Measurements from ENCODE around the gene CLSTN1.
A peak's percentile ranks its signal among the peaks of the same experiment; 100 is the strongest.

Gene CLSTN1

GRCh38 chr1:9840176-9840575 is 16.4 kb upstream of the CLSTN1 start:
- no peak overlapping the region for H3K4me3 Mint-ChIP-seq
- H3K36me3 Mint-ChIP-seq (ENCODE audit: low read depth): no peaks in the 10 kb centered on the region

DNA sequence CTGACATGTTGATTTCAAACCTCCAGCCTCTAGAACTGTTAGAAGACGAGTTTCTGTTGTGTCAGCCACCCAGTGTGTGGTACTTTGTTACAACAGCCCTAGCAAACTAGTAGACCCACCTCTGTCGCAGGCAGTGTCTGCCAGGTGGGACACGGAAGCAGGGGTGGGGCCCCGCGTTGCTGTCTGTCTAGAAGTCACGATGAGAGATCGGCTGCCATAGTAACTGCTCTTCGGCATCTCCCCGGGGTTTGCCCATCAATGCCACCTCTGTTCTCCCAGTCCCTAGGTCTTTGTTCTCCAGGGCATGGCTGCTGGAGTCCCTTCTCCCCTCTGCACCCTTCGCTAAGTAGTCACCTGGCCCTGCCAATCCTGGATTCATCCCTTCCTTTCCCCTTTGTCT is 15.2 kb upstream of the CLSTN1 start:
- H3K9me3 Mint-ChIP-seq: no peaks in the 10 kb centered on the region
- H3K27me3 Mint-ChIP-seq (ENCODE audit: low read depth, poor library complexity): no peaks in the 10 kb centered on the region
- H3K27ac Mint-ChIP-seq: no peak overlapping the region
- H3K4me1 Mint-ChIP-seq: peaks cover 43% of the 10 kb centered on the region
- H3K4me3 Mint-ChIP-seq: no peak overlapping the region
- no peak for DNase-seq
- no peak for TF ChIP-seq CTCF (IDR thresholded peaks at IDR 0.05)
- no peaks in the 10 kb centered on the region for H3K36me3 Mint-ChIP-seq (ENCODE audit: low read depth)

More at GRCh38 chr1:9840176-9840575, 16.4 kb upstream of the CLSTN1 start:
- no peak for DNase-seq
- Mint-ChIP-seq H3K27me3 (ENCODE audit: low read depth, poor library complexity) (no peaks in the 10 kb centered on the region), H3K9me3 (no peaks in the 10 kb centered on the region), H3K4me1 (peaks cover 45% of the 10 kb centered on the region), H3K27ac (no peak overlapping the region)
- no peak for TF ChIP-seq CTCF (IDR thresholded peaks at IDR 0.05)

GRCh38 chr1:9836632-9836960 is 12.8 kb upstream of the CLSTN1 start:
- DNase-seq: no peak
- Mint-ChIP-seq H3K36me3 (ENCODE audit: low read depth) (no peaks in the 10 kb centered on the region), H3K27me3 (ENCODE audit: low read depth, poor library complexity) (no peaks in the 10 kb centered on the region), H3K4me3 (no peak overlapping the region), H3K27ac (no peak overlapping the region), H3K4me1 (peaks cover 52% of the 10 kb centered on the region), H3K9me3 (no peaks in the 10 kb centered on the region)
- no peak for TF ChIP-seq CTCF (IDR thresholded peaks at IDR 0.05)

DNA sequence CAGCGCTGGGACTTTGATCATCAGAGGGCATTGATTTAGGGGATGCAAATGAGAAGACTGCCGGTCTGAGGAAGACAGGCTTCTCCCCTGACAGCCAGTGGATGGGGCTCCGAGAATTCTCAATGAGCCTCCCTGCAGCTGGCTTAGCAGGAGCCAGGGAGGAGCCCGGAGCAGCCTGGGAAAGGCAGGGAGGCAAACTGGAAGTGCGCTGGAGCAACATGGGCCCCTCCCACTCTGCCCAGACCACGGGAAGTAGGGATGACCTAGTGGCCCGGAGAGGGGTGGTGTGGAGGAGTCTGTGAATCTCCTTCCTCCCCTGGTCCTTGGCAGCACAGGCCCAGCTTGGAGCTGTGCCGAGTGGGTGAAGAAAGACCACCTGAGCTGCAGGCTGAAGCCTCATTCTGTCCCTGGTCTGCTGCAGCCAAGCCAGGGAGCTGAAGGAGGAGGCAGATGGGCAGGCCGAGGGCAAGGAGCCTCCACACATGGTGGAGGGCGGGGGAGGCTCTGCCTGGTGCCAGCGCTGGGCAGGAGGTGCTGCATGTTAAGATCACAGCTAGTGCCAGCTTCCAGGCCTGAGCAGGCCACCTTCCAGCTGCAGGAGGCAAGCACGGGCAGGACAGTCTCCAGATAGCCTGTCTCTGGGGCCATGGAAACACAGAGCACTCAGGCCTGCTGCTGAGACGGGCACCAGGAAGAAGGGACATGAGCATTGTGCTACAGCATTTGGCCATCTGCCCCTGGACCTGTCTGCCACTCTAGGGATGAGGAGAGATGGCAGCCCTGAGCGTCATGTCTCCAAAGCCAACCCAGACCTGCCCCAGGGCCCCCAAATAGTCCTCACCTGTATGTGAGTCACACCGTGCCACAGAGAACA is 12.2 kb upstream of the CLSTN1 start:
- peak overlapping the region; percentile 97 for H3K27ac Mint-ChIP-seq
- no peaks in the 10 kb centered on the region for H3K27me3 Mint-ChIP-seq (ENCODE audit: low read depth, poor library complexity)
- H3K4me1 Mint-ChIP-seq: peaks cover 52% of the 10 kb centered on the region
- TF ChIP-seq CTCF (IDR thresholded peaks at IDR 0.05): no peak
- no peaks in the 10 kb centered on the region for H3K36me3 Mint-ChIP-seq (ENCODE audit: low read depth)
- peak overlapping the region; percentile 70 for H3K4me3 Mint-ChIP-seq
- H3K9me3 Mint-ChIP-seq: no peaks in the 10 kb centered on the region
- peak; percentile 75 for DNase-seq

- H3K27me3 Mint-ChIP-seq (ENCODE audit: low read depth, poor library complexity): no peaks in the 10 kb centered on the region
- peak overlapping the region; percentile 97 for H3K27ac Mint-ChIP-seq
- peak overlapping the region; percentile 70 for H3K4me3 Mint-ChIP-seq
- no peaks in the 10 kb centered on the region for H3K9me3 Mint-ChIP-seq
- peaks cover 52% of the 10 kb centered on the region for H3K4me1 Mint-ChIP-seq
- DNase-seq: no peak
- H3K36me3 Mint-ChIP-seq (ENCODE audit: low read depth): no peaks in the 10 kb centered on the region
- no peak for TF ChIP-seq CTCF (IDR thresholded peaks at IDR 0.05)
Measured at GRCh38 chr1:9835404-9835757, 11.6 kb upstream of the CLSTN1 start.

DNA sequence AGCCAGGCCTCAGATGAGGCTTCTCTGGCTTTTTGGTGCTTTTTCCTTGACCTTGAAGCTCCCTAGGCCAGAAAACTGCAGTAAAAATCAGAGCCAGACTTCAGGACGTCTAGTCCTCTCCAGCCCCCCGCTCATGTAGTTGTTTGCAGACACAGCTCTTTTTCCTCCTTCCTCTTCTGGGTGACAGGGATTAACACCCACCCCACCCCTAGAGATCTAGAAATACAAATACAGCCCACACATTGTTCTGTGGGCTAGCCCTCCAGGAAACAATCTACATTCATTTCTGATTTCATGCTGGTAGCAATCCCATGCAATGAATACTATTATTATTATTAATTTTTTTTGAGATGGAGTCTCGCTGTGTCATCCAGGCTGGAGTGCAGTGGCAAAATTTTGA is 9.9 kb upstream of the CLSTN1 start:
- no peak for TF ChIP-seq CTCF (IDR thresholded peaks at IDR 0.05)
- Mint-ChIP-seq H3K4me3 (no peak overlapping the region), H3K27ac (no peak overlapping the region), H3K27me3 (ENCODE audit: low read depth, poor library complexity) (peaks cover 2% of the 10 kb centered on the region), H3K4me1 (peaks cover 44% of the 10 kb centered on the region), H3K9me3 (no peaks in the 10 kb centered on the region), H3K36me3 (ENCODE audit: low read depth) (no peaks in the 10 kb centered on the region)
- DNase-seq: no peak

All from nephron progenitor cell (in vitro differentiated cells).